ENCODE results near the gene GPR68. TPM values are rescaled to one million over a fixed set of nuclear protein-coding genes. Genes with fewer than 3 reads are reported as not detected.

The GPR68 gene, protein sequence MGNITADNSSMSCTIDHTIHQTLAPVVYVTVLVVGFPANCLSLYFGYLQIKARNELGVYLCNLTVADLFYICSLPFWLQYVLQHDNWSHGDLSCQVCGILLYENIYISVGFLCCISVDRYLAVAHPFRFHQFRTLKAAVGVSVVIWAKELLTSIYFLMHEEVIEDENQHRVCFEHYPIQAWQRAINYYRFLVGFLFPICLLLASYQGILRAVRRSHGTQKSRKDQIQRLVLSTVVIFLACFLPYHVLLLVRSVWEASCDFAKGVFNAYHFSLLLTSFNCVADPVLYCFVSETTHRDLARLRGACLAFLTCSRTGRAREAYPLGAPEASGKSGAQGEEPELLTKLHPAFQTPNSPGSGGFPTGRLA
- total RNA-seq, result 1 to 10 TPM in 1 of 4 donors, under 1 TPM in 3; 0.21 to 4.1 (median 0.52) TPM

DNA sequence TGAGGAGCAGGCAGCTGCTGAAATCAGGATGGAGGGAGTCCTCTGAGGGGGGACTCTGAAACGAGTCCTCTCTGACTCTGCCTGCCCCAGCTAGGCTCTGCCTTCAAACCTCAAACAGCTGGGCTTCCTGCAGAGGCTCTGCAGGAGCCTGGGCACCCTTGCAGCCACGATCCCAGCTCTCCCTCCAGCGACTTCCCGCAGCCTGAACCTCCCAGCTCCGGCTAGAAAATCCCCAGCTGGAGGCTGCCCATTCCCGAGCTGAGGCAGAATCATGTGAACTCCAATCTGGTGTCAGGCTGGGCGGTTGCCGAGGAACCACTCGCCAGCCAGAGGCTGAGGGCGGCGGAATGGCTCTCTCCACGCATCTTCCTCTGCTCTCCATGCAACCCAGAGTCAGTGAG is at the start of gene GPR68:
Gene GPR68 (minus strand): TSS at position 204 of the 401 bp plus-strand sequence. CDS start 9,654 bp downstream, outside the sequence.
- peaks cover 0 to 23% (median 0%) of the 10 kb centered on the region in 4 donors for H3K9me3 ChIP-seq
- peaks cover 0 to 26% (median 5%) of the 10 kb centered on the region in 4 donors for H3K4me1 ChIP-seq
- TF ChIP-seq, protein P1, sequence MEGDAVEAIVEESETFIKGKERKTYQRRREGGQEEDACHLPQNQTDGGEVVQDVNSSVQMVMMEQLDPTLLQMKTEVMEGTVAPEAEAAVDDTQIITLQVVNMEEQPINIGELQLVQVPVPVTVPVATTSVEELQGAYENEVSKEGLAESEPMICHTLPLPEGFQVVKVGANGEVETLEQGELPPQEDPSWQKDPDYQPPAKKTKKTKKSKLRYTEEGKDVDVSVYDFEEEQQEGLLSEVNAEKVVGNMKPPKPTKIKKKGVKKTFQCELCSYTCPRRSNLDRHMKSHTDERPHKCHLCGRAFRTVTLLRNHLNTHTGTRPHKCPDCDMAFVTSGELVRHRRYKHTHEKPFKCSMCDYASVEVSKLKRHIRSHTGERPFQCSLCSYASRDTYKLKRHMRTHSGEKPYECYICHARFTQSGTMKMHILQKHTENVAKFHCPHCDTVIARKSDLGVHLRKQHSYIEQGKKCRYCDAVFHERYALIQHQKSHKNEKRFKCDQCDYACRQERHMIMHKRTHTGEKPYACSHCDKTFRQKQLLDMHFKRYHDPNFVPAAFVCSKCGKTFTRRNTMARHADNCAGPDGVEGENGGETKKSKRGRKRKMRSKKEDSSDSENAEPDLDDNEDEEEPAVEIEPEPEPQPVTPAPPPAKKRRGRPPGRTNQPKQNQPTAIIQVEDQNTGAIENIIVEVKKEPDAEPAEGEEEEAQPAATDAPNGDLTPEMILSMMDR (IDR thresholded peaks at IDR 0.05), result no peak
- TF ChIP-seq EP300 (IDR thresholded peaks at IDR 0.05) (no peak), POLR2A (IDR thresholded peaks at IDR 0.05) (no peak)
- no peak within 1 kb of the TSS for H3K4me3 ChIP-seq
- H3K27me3 ChIP-seq, result no peaks in the 10 kb centered on the region
- H3K36me3 ChIP-seq, result no peaks in the 10 kb centered on the region
- no peak for DNase-seq (ENCODE audit: low spot score in 2 of 2)
- 8 to 17% methylated on average over 11 to 12 of the region's 12 CpGs for WGBS, 2 donors
- peak within 1 kb of the TSS in 2 of 4 donors; percentile 41 to 52 for H3K27ac ChIP-seq

DNA sequence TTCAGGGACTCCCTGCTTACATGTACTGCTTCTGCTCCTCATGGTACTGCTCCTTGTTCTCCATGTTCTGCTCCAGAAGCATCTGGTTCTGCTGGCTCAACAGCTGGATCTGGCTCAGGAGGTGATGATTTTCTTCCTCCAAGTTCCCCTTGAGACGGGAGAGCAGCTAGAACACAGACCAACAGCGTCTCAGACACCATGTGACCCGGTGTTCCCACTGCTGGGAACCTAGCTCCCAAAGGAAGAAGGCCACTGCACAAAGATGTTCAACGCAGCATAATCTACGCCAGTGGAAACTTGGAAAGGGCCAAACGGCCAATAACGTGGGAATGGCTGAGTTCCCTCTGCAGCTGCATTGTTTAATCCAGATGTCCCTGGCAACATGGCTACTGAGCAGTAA is 49.6 kb upstream of the GPR68 start:
- no peak for TF ChIP-seq POLR2A (IDR thresholded peaks at IDR 0.05)
- no peak for TF ChIP-seq EP300 (IDR thresholded peaks at IDR 0.05)

DNA sequence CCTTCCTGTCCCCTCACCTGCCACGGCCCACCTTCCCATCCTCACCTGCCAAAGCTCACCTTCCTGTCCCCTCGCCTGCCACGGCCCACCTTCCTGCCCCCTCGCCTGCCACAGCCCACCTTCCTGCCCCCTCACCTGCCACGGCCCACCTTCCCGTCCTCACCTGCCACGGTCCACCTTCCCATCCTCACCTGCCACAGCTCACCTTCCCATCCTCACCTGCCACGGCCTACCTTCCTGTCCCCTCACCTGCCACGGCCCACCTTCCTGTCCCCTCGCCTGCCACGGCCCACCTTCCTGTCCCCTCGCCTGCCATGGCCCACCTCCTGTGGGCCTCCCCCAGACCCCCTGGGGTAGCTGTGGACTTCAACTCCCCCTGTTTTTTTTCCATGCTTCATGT is 48.8 kb upstream of the GPR68 start:
- 46 to 49% methylated on average over 12 of the region's 12 CpGs for WGBS, 2 donors
- Histone ChIP-seq H3K27ac (no peak overlapping the region), H3K4me3 (no peak overlapping the region), H3K27me3 (peaks cover 0 to 7% of the 10 kb centered on the region in 2 donors), H3K4me1 (no peaks in the 10 kb centered on the region), H3K9me3 (no peaks in the 10 kb centered on the region), H3K36me3 (peaks cover 0 to 5% (median 0%) of the 10 kb centered on the region in 3 donors)
- DNase-seq (ENCODE audit: low spot score in 2 of 2), result no peak
- TF ChIP-seq POLR2A (IDR thresholded peaks at IDR 0.05), result no peak
- TF ChIP-seq, protein P1 (IDR thresholded peaks at IDR 0.05), result no peak
- no peak for TF ChIP-seq EP300 (IDR thresholded peaks at IDR 0.05)

More for the DNA sequence above, 49.6 kb upstream of the GPR68 start:
- H3K4me3 ChIP-seq, result no peak overlapping the region
- H3K27ac ChIP-seq, result no peak overlapping the region
- H3K4me1 ChIP-seq, result peaks cover 0 to 4% (median 0%) of the 10 kb centered on the region in 4 donors
- no peak for DNase-seq (ENCODE audit: low spot score in 2 of 2)
- H3K27me3 ChIP-seq, result peaks cover 0 to 7% of the 10 kb centered on the region in 2 donors
- no peaks in the 10 kb centered on the region for H3K9me3 ChIP-seq
- WGBS, 2 donors, result 63 to 64% methylated on average over 7 of the region's 7 CpGs
- H3K36me3 ChIP-seq, result peaks cover 0 to 5% (median 0%) of the 10 kb centered on the region in 3 donors

DNA sequence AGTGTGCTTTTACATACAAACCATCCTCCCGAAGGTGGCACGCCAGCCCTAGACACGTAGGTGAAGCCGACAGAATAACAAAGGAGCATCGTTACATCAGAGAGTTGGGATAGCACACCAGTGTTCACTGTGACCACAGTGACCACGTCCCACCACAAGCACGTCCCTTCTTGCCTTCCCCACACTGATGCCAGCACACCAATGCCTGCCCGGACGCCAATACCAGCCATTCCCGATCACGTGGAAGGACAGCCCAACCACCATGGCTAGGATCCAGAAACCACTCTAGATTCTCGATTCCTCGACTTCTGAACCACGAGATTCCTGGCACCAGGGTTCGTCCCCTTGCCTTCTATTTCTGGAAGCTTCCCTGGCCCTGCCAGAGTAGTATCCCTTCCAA is 48.0 kb upstream of the GPR68 start:
- WGBS, 2 donors, result 89 to 90% methylated on average over 15 of the region's 15 CpGs
- DNase-seq (ENCODE audit: low spot score in 2 of 2), result no peak

DNA sequence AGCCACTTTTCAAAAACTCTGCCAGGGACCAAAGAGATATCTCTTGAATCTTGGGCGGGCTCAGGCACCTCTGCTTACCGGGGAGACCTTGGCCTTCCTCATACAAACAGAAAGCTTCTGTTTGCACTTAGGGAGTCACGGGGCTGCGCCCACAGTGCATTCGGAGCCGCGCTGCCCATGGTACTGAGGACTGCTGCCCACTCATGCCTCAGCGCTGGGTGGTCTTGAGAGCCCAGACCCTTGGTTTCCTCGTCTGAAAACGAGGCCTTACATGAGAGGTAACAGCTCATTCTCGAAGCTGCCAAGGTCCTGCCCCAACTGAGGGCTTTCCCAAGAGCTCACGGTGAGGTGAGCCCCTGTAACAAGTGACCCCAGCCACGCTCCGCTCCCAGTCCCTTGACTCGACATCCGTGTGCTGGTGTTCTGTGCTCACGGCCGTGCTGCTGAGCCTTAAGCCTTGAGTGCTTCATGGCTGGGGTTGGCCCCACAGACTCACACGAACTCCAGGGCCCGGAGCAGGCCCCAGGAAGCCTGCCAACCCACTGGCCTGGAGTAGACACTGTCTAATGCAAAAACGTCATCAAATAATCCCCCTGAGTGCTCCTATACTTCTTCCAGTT is 47.4 kb upstream of the GPR68 start:
- Histone ChIP-seq H3K36me3 (no peaks in the 10 kb centered on the region), H3K27me3 (peaks cover 0 to 7% of the 10 kb centered on the region in 2 donors), H3K9me3 (no peaks in the 10 kb centered on the region), H3K4me1 (no peaks in the 10 kb centered on the region), H3K4me3 (no peak overlapping the region), H3K27ac (no peak overlapping the region)
- no peak for TF ChIP-seq POLR2A (IDR thresholded peaks at IDR 0.05)
- TF ChIP-seq, protein P1 (IDR thresholded peaks at IDR 0.05), result no peak
- no peak for TF ChIP-seq EP300 (IDR thresholded peaks at IDR 0.05)
- DNase-seq (ENCODE audit: low spot score in 2 of 2), result no peak
- WGBS, 2 donors, result 83 to 92% methylated on average over 17 to 21 of the region's 21 CpGs

More for the DNA sequence above, 48.0 kb upstream of the GPR68 start:
- H3K36me3 ChIP-seq, result peaks cover 0 to 5% (median 0%) of the 10 kb centered on the region in 3 donors
- no peak overlapping the region for H3K27ac ChIP-seq
- H3K9me3 ChIP-seq, result no peaks in the 10 kb centered on the region
- peaks cover 0 to 7% of the 10 kb centered on the region in 2 donors for H3K27me3 ChIP-seq
- H3K4me1 ChIP-seq, result no peaks in the 10 kb centered on the region
- TF ChIP-seq EP300 (IDR thresholded peaks at IDR 0.05), result no peak
- TF ChIP-seq, protein P1 (IDR thresholded peaks at IDR 0.05), result no peak
- TF ChIP-seq POLR2A (IDR thresholded peaks at IDR 0.05), result no peak
- H3K4me3 ChIP-seq, result no peak overlapping the region
